Mesothelial cell of epicardium (in vitro differentiated cells): ENCODE data around the gene KRTAP10-1. TPM values are rescaled to one million over a fixed set of nuclear protein-coding genes. Genes with fewer than 3 reads are reported as not detected.

Source experiments
- DNase-seq, 2 experiments: peaks; one replicate each; pipeline ENCODE4 v3.0.0; 2021; ENCODE audit warnings: low spot score in 2 of 2; ENCODE audit not compliant: unreplicated experiment in 2 of 2
- H3K27ac Mint-ChIP-seq: 2 replicates; pipeline ENCODE4 v1.8.0; 2021; ENCODE audit warnings: mixed read lengths
- H3K27me3 Mint-ChIP-seq: 2 replicates; pipeline ENCODE4 v1.8.0; 2021; ENCODE audit warnings: low read depth, mixed read lengths
- H3K36me3 Mint-ChIP-seq: 2 replicates; pipeline ENCODE4 v1.8.0; 2021; ENCODE audit warnings: mixed read lengths
- H3K4me1 Mint-ChIP-seq: 2 replicates; pipeline ENCODE4 v1.8.0; 2021; ENCODE audit warnings: mixed read lengths
- H3K4me3 Mint-ChIP-seq: 2 replicates; pipeline ENCODE4 v1.8.0; 2021; ENCODE audit warnings: mild to moderate bottlenecking, moderate library complexity, mixed read lengths
- H3K9me3 Mint-ChIP-seq: 2 replicates; pipeline ENCODE4 v1.8.0; 2021; ENCODE audit warnings: mixed read lengths
- total RNA-seq: library from RNA; stranded (reverse); gene quantifications from 3 replicates; pipeline ENCODE4 v1.2.1, GENCODE V29; 2021
- TF ChIP-seq, protein P1 (sequence below): fragments of 200-600 bp; sonication (generic); IDR thresholded peaks from one replicate; pipeline ENCODE4 v1.5.0; 2021; ENCODE audit warnings: antibody characterized with exemption; ENCODE audit not compliant: unreplicated experiment

The KRTAP10-1 gene
- total RNA-seq, 1 donor from 2014 or later = not detected

DNA sequence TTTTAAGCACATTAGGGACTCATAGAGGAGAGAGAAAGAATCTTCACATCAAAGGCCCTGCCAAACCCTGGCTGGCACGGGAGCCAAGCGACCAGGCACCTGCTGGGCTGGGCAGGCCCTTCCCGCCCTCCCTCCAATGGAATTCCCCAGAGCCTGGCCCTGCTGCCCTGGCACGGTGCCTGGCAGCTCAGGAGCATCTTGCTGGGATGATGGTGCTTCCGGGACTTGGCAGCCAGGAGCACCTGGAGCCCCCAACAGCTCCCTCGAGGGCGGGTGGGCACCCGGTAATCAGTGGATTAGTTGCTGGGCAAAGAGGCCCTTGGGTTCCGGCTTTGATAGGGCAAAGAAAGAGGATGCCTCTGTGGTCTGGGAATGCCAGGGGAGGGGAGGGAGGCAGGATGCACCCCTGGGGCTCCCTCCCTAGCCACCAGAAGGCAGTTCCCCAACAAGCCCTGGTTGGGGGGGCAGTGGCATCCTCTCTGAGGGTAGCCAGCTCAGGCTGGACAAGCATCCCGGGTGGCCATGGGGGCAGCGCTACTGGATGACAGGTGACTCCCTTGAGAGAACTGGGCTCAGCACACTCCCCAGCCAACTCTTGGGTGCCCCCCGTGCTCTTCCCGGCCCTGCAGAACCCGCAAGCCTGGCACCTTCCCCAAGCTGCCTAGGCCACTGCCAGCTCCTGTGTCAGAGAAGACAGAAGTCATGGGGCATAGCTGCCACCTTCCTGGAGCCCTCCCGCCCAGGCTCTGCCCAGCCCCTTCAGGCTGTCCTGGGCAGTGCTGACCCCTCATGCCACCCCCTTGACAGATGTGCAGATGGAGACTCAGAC lies 26.4 kb downstream of the KRTAP10-1 start:
- no peak for DNase-seq
- Mint-ChIP-seq H3K9me3 (no peaks in the 10 kb centered on the region), H3K27me3 (no peaks in the 10 kb centered on the region), H3K4me1 (no peaks in the 10 kb centered on the region), H3K27ac (no peak overlapping the region), H3K4me3 (no peak overlapping the region), H3K36me3 (peaks cover 7% of the 10 kb centered on the region)
- TF ChIP-seq, protein P1, sequence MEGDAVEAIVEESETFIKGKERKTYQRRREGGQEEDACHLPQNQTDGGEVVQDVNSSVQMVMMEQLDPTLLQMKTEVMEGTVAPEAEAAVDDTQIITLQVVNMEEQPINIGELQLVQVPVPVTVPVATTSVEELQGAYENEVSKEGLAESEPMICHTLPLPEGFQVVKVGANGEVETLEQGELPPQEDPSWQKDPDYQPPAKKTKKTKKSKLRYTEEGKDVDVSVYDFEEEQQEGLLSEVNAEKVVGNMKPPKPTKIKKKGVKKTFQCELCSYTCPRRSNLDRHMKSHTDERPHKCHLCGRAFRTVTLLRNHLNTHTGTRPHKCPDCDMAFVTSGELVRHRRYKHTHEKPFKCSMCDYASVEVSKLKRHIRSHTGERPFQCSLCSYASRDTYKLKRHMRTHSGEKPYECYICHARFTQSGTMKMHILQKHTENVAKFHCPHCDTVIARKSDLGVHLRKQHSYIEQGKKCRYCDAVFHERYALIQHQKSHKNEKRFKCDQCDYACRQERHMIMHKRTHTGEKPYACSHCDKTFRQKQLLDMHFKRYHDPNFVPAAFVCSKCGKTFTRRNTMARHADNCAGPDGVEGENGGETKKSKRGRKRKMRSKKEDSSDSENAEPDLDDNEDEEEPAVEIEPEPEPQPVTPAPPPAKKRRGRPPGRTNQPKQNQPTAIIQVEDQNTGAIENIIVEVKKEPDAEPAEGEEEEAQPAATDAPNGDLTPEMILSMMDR = no peak

DNA sequence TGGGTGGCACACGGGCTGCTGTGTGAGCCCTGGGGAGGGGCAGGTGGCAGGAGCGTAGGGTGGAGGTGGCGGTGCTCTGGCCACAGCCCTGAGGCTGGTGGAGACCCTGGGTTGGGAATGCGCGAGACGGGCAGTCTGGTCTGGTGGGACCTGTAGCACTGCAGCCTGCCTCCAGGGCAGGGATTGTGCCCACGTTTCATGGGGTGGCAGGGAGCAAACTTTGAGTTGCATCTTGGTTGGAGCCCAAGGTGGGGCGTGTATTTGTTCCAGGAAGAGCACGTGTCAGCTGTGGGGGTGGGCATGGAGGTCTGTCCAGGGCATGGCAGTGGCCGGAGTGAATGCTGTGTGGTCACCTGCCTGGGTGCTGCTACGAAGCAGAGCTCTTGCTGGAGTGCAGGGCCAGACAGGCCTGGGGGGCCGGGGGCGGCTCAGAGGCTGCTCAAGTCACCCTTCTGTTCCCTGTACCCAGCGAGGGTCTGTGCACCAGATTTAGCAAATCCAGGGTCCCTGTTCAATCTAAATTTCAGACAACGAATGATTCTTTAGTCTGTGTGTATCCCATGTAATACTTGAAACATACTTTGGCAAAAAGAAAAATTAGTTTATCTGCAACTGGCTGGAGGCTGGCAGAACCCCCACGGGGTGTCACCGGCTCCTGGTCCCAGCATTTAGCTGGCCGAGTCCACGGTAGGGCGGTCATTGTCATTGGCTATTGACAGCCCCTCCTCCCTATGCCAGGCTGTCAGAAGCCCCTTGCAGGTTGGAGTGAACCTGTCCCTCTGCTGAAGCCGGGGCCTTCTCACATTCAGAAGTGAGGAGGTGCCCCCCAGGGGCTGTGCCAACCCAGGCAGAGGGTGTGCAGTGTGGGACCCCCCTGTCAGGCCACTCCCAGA lies 27.3 kb downstream of the KRTAP10-1 start:
- Mint-ChIP-seq H3K9me3 (no peaks in the 10 kb centered on the region), H3K27me3 (no peaks in the 10 kb centered on the region), H3K27ac (no peak overlapping the region), H3K36me3 (peaks cover 5% of the 10 kb centered on the region), H3K4me3 (no peak overlapping the region), H3K4me1 (no peaks in the 10 kb centered on the region)
- no peak for DNase-seq
- TF ChIP-seq, protein P1 = no peak

DNA sequence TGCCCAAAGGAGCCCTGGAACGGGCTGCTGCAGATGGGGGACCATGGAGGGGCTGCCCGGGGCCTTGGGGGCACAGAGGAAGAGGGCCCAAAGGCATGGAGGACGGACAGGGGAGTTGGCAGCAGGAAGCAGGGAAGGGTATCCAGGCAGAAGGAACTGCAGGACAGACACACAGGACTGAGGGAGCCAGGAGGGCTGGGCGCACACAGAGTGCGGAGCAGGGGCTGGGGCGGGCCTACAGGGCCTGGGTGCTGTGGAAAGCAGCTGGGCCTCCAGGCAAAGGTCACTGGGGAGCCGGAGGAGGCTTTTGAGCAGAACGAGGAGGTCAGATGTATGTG lies 28.1 kb downstream of the KRTAP10-1 start:
- Mint-ChIP-seq H3K4me1 (no peaks in the 10 kb centered on the region), H3K9me3 (no peaks in the 10 kb centered on the region), H3K27ac (no peak overlapping the region), H3K36me3 (peaks cover 4% of the 10 kb centered on the region), H3K27me3 (no peaks in the 10 kb centered on the region), H3K4me3 (no peak overlapping the region)
- TF ChIP-seq, protein P1 = no peak
- no peak for DNase-seq

DNA sequence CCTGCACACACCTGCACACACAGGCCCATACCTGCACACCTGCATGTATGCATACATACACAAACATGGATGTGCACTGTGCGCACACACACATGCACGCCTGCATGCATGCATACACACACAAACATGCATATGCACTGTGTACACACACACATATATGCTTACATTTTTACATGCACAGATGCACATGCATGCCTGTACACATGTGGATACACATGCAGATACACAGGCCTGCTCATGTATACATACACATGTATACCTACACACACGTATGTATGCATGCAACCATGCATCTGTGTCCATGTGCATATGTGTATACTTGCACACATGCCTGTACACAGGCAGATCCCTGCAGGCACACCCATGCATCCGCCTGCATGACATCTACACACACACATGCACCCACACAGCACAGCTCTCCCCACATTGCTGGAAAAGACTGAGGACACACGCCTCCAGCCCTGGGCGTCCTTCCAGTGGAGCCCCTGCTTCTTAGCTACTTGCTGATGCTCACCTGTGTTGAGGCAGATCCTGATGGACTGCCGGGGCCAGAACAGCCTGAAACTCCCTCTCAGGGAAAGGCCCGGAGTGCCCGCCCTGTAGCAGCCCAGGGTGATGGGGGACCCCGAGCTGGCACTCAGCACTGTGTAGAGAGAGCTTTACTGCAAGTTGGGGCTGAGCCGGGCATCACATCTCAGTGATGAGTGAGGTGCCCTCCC lies 28.6 kb downstream of the KRTAP10-1 start:
- H3K4me1 Mint-ChIP-seq = no peaks in the 10 kb centered on the region

More for the DNA sequence above, 28.6 kb downstream of the KRTAP10-1 start:
- H3K9me3 Mint-ChIP-seq = no peaks in the 10 kb centered on the region
- H3K27ac Mint-ChIP-seq = no peak overlapping the region
- no peak for DNase-seq
- H3K27me3 Mint-ChIP-seq = no peaks in the 10 kb centered on the region
- H3K4me3 Mint-ChIP-seq = no peak overlapping the region
- TF ChIP-seq, protein P1 = no peak
- peaks cover 4% of the 10 kb centered on the region for H3K36me3 Mint-ChIP-seq
